GM18873 (cell line): ENCODE results near the gene MARCOL.
"Not testable (repeated sequence)": the region's sequence is repeated elsewhere in the genome, so short reads cannot be mapped to it uniquely, and the experiment has no call there.

Experiments used
- ATAC-seq: cut with Tn5 transposase; IDR thresholded peaks from one replicate; pipeline ENCODE4 v1.9.1; 2021; ENCODE audit warnings: mild to moderate bottlenecking, moderate library complexity, moderate number of reproducible peaks; ENCODE audit not compliant: unreplicated experiment, low FRiP score

MARCOL gene

DNA sequence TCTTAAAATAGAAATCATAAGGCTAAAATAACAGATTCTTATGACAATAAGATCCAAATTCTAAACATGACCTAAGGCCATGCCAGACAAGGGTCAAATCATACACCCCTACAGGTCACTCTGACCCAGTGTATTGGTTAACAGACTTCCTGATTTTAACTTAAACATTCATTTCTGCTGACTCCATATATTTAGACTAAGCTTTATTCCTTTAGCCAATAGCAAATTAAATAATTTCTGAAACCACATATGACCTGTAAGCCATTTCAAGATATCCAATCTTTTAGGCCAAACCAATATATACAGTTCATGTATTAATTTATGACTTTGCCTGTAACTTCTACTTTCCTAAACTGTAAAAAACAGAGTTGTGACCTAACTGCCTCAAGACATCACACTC, 22.9 kb downstream of the MARCOL start:
- no peak for ATAC-seq

- no peak for ATAC-seq
Measured at GRCh38 chr5:148267962-148268361, 29.6 kb downstream of the MARCOL start.

GRCh38 chr5:148268566-148268965, 30.2 kb downstream of the MARCOL start, which contains the start of gene SPINK13:
SPINK13 (plus strand) TSS chr5:148268794; CDS start chr5:148270073, 1,279 bp downstream.
- ATAC-seq = no peak

DNA sequence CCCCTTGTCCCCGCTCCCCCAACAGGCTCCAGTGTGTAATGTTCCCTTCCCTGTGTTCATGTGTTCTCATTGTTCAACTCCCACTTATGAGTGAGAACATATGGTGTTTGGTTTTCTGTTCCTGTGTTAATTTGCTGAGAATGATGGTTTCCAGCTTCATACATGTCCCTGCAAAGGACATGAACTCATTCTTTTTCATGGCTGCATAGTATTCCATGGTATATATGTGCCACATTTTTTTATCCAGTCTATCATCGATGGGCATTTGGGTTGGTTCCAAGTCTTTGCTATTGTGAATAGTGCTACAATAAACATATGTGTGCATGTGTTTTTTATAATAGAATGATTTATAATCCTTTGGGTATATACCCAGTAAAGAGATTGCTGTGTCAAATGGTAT, 36.8 kb downstream of the MARCOL start:
- ATAC-seq = not testable (repeated sequence)

DNA sequence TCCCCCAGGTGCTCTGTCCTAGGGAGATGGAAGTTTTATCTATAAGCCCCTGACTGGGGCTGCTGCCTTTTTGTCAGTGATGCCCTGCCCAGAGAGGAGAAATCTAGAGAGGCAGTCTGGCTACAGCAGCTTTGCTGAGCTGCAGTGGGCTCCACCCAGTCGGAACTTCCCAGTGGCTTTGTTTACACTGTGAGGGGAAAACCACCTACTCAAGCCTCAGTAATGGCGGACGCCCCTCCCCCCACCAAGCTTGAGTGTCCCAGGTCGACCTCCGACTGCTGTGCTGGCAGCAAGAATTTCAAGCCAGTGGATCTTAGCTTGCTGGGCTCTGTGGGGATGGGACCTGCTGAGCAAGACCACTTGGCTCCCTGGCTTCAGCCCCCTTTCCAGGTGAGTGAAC, 42.6 kb downstream of the MARCOL start:
- ATAC-seq = not testable (repeated sequence)

- ATAC-seq = not testable (repeated sequence)
Measured at GRCh38 chr5:148281336-148281735, 43.0 kb downstream of the MARCOL start.

- ATAC-seq = no peak
Measured at GRCh38 chr5:148290271-148291195, 52.2 kb downstream of the MARCOL start.
